M059J (cell line): Measurements from ENCODE around the gene THOC7. TPM values are rescaled to one million over a fixed set of nuclear protein-coding genes. Genes with fewer than 3 reads are reported as not detected.

Experiments
- DNase-seq: peaks from one replicate; pipeline ENCODE4 v3.0.0-alpha.2; 2012; ENCODE audit warnings: low read depth
- total RNA-seq: library from RNA; depleted of rRNA; stranded (reverse); fragments of >200 nt; shearing (Covaris generic); gene quantifications from 2 replicates; pipeline ENCODE4 v1.2.3, GENCODE V29; 2014

The THOC7 gene
- total RNA-seq, 1 experiment from 2014 or later: 61.4 TPM

DNA sequence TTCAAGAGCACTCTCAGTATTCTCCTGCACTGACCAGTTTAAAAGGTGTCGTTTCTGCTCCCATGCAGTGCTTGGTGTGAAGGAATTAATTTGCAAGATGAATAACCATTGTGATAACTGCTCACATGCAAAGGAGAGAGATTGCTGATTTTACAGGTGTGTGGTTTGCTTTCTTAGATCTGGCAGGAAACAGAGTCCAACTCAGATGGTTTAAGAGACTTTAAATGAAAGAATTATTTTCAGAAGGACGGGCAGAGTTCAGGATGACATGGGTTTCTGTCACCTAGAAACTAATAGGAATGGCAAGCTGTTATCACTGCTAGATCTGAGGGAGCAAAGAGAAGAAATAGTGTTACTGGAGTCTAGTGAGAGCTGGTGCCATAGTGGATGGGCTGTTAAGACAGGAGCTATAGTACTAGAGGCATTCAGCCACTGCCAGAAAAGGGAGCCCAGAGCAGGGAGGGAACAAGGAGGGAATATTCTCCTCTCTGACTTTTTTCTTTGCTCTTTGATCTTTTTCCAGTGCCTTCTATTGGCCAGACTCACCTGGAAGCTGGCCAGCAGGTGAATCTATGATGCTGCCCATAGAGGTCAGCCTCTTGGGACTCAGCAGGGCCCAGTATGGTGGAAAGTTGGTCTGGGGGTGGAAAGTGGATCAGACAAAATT, 14.9 kb upstream of the THOC7 start:
- no peak for DNase-seq

DNA sequence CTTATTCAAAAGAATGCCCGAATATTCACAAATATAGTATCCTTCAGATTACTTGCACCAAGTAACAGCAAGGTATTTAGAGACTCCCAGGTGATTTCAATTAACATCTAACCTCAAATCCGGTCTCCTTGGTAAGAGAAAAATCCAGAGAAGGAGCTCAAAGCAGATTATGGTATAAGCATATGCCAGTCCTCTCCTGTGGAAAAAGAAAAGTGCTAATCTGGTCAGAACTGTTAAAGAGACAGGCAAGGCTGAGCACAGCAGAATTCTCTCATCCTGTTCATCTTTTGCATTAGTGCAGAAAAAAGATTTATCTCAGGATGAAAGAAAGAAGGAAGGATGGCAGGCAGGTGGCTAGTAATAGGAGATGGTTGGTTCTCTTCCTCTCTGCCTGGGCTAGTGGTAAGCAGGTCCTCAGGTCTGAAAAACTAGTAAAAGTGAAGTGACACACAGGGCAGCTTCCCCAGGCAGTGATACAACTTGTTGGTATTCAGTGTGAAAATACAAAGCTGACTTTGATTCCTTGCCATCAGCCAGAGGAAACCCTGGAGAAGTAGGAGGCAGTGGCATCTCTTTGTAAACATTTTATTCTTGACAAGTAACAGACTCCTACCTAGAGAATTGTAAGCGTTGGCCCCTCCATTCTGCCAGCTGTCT, 14.3 kb upstream of the THOC7 start:
- DNase-seq: peak; percentile 27

DNA sequence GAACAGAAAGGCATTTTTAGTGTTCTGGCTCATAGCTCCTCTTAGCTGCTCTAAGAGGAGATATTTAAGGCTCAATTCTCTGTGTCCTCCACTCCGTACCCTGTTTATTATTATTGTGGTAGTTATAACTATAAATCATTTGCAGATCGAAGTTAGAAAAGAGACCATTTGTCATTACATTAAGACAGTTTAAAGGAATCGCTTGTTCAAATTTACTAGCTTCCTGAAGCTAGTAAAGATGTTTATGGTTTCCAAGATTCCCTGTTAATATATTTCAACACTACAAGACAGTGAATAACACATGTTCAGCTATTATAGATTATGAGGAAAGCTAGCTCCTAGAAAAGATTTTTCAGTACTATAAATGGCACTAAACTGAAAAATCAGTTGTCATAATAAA, 12.7 kb upstream of the THOC7 start:
- no peak for DNase-seq

DNA sequence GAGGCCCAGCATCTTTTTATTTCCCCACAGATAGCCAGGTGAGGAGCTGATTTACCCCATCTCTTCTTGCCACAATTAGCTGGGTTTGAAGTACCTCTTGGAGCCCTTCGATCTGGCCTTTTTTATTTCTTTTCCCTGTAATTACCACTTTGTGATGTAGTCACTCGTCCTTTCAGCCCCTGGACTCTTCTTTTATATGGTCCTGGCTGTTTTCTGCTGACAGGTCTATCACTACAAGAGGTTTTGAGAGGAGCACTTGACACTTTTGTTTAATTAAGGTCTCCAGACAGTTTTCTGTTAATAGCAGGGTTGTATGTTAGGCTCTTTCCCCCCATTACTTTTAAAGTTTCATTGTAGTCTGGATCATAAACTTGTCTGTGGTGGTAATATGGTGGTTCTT, 11.9 kb upstream of the THOC7 start:
- no peak for DNase-seq

DNA sequence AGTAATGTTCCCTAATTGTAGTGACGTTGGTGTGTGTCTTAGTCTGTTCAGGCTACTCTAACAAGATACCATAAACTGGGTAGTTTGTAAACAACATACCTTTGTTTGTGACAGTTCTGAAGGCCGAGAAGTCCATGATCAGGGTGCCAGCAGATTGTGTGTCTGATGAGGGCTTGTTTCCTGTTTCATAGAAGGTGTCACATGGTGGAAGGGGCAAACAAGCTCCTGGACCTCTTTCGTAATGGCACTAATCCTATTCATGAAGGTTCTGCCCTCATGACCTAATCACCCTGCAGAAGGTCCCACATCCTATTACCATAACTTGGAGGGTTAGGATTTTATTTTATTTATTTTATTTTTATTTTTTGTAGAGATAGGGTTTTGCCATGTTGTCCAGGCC, 11.2 kb upstream of the THOC7 start:
- no peak for DNase-seq

DNA sequence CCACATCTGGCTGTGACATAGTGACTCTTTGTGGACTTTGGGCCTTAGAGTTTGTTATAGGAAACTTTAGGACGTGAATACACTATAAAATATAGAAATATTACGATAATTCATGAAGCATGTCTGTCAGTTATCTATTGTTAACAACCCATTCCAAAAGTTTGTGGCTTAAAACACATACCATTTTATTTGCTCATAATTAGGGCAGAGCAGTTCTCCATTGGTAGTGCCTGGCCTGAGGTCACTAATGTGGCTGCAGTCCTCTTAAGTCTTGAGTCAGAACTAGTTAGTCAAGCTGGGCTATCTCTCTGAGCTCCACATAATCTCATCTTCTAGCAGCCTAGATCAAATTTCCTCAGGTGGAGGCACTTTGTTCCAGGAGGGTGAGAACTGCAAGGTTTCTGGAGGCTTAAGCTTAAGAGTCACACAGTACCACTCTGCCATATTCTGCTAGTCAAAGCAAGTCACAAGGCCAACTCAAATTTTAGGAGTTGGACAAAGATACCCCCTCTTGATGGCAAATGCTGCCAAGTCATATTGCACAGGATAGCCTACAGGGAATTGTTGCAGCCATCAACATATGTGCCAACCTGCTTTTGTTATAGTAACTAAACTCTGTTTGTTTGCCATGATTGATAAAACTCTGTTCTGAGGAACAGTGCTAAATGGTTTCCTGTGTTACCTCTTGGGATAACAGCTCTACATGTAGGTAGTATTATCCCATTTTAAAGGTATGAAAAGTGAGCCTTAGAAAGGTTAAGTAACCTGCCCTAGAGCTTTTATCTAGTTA, 8.7 kb upstream of the THOC7 start:
- DNase-seq: peak; percentile 86

DNA sequence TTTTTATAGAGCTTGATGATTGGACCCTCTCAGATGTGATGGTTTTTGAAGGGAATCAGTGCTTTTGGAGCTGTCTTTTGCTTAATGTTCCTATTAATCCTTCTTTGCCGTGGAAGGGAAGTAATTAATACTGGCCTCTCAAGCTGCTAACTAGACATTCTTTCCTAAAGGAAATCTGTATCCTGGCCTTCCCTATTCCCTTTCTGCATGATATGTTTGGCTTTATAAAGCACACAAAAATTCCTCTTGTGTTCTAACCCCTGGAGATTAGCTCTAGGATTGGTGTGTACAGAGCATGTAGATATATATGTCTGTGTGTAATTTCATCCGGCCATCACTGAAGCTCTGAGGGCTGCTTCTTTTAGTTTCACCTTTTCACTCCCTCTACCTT, 7.0 kb upstream of the THOC7 start:
- DNase-seq: no peak

DNA sequence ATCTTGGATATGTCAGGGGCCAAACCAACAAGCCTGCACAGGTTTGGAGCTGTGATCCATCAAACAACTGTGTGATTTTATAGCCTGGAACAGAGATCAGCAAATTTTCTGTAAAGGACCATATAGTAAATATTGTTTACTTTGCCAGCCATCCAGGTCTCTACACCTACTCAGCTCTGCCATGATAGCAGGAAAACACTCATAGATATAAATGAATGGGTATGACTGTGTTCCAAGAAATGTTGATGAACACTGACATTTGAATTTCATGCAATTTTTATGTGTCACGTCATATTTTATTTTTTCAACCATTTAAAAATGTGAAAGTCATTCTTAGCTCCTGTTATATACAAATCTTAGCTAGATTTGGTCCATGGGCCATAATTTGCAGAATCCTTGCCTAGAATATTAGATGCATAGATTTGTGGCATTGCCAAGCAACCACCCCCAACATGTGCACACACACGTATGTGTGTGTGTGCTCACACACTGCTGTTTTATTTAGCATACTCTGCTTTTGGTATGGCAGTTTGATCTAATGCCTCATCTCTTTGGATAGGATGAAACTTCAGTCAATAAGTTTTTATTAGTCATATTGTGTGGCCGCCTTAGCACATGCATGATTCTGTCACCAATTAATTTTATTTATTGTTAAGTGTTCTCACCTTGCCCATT, 6.5 kb upstream of the THOC7 start:
- no peak for DNase-seq

DNA sequence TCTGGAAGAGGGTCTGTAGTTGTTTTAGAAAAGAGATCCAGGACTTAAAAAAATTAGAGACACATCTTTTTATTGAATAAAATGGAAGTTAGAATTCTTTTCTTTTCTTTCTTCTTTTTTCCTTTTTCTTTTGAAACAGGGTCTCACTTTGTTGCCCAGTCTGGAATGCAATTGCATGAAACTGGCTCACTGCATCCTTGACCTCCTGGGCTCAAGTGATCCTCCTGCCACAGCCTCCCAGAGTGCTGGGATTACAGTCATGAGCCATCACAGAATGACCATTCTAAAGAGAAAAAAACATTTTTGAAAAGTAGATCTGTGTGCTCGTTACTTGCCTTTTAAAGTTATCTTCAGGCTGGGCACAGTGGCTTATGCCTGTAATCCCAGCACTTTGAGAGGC, 3.6 kb upstream of the THOC7 start:
- DNase-seq: no peak

DNA sequence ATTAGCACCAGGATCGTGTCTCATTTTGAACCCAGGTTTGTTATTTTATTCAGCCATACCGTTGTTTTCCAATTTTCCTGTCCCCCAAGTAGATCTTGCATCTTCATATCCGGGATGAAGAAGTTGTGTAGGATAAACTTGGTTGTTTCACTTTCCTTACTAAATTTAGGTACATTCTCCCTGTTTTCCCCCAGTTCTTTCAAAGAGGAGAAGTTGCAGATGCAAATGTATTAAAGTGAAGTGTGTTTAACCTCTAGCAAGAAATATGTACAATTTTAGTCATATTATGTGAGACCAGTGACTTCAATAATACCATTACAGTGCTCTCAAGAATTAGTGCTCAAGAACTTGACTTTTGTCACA, 1.3 kb upstream of the THOC7 start:
- DNase-seq: no peak

DNA sequence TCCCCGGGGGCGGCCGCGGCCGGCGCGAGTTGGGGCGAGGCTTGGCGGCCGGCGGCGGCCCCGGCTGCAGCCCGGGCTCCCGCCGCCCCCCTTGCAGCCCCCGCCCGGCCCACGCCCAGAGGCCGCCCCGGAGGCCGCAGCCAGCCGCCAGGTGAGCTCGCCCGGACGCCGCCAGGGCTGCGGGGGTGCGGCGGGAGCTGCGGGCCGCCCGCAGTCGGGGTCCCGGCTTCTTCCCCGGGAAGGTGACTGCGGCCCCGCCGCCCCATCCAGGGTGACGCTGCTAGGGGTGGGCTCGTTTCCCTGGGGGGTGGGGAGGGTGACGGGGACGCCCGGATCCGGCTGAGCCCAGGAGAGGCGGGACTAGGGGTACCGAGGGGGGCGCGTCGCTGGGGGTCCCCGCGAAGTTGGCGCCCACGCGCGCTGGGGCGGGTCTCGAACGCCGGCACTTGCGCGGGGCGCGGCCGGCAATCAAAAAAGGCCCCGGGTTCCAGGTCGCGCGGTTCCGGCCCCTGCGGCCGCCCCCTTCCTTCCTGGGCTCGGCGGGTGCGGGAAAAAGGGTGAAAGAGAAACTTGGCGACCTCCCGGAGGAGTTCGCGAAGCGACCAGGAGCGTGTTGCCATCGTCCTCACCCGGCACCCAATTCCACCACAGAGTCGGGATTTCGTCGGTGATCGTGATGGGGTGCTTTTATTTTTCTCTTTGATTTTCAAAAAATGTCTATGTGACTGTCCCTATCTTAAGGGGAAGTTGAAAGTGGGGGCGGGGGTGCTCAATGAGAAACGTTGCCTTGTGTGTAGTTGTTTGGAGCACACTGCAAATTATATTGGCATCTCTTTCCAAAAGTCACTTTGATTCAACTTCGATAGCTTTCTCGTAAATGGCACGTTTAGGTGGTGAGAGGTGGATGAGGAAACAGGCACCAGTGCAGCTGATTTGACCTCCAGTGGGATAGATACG, 681 bp upstream of the THOC7 start:
- peak; percentile 15 for DNase-seq

DNA sequence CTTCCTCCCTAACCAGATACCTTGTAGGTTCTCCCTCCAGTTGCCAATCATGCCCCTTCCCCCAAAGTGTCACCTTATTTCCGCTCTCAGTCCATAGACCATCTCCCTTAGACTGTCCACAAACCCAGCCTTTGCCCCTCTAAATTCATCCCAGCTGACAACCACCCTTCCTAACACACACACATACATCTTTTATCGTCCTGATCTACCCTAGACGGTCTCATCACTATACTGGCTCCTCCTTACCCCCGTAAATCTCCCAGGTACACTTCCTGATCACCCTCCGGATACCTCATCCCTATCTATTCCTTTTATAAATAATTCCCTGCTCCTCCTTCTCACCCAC, 828 bp downstream of the THOC7 start:
- DNase-seq: no peak

DNA sequence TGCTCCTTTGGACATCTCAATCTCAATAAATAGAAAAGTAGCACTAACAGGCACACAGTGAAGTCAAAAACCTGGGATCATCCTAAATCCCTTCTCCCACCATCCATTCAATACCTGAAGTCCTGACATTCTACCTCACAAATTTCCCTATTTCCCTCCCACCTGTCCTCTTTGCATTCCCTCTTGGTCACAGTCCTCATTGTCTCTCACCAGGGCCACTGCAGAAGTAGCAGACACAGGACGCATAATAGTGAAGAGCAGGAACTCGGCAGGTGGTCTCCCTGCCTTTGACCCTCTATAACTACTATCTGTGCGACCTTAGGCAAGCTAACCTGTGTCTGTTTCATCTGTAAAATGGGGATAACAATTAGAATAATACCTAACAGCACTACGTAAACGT, 2.3 kb downstream of the THOC7 start:
- no peak for DNase-seq

DNA sequence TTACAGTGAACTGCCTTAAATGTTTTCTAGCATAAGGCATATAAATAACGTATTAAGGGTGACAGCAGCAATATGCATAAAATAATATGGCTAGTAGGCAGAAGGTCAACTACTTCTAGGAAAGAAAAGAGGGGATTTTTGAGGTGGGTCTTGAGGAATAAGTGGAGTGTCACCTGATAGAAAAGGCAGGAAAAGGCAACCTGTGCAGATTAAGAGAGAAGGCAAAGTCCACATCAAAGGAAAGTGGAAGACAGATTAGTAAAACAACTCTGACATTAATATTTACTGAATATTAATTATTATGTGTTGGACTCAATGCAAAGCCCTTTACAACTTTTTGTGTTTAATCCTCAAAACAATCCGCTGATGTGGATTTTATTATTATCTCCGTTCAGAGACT, 2.8 kb downstream of the THOC7 start:
- DNase-seq: no peak

DNA sequence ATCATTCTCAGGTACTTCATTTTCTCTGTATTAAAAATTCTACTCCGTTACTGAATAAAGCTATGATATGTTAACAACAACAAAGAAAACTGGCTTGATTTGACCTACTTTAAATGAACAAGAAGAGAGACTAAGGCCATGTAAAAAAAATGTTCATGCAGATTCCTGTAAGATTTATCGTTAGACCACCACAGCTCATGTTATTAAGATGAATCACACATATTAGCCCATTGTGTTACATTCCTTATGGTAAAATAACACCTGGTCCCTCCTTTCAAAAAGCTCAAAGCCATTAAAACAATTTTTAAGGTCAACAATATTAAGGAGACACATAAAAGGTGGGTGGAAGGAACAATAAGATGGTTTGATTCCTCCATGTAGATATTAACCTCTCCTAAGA, 6.3 kb downstream of the THOC7 start:
- DNase-seq: peak; percentile 17

DNA sequence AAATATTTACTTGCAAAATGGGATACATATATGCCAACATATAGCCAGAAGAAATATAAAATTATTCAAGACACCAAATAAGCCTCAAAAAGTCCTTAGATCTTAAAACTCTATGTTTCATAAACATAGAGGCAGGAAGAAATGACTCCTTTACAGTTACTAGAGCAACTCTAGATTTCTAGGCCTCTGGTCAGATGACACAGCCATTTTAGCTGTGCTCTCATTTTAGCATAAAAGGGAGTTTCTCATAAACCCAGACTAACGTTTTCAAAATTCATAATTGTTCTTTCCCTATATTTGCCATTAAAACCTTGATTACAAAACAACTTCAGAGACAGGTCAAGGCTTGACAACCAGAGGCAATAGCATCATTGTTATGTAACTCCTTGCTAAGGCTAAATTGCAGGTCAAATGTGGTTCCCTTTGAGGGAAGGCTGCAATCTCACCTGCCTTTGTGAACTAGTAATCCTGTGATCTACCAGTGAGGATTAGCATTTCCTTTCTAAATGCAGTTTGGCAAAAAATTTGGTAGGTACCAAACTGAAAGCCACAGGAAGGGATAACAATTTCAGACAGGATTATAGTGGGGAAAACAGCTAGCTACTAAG, 8.2 kb downstream of the THOC7 start:
- DNase-seq: no peak

DNA sequence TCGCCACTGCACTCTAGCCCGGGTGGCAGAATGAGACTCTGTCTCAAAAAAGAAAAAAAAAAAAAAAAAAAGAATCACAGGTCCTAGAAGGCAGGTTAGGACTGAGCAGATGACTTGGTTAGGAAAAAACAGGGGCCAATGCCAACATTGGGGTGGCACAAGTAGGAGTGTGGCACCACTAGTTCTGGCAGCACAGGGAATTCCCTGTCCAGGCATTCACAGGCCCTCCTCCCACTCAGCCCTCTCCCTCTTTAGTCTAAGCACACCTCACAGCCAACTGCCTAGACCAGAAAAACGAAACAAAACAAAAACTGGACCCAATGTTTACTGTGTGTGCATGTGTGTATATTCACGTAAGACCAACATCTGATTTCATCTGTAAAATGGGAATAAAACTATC, 10.5 kb downstream of the THOC7 start:
- no peak for DNase-seq

DNA sequence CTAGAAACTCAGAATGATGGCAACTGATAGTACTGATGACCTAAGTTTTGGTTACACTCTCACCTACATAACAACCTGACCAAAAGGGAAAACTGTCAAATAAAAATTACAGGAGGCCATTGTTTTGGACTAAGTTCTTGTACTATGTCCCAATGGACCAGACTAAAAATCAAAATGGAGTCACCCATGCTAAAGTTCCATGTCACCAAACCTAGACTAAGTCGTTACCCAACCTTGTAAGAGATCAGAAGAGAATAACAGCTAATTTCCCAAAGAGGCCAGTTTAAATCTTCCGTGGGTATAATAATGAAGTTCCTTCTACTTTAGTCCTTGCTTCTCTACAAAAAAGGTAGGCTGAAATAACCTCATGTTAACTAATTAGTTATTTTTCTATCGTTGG, 12.3 kb downstream of the THOC7 start:
- DNase-seq: no peak

DNA sequence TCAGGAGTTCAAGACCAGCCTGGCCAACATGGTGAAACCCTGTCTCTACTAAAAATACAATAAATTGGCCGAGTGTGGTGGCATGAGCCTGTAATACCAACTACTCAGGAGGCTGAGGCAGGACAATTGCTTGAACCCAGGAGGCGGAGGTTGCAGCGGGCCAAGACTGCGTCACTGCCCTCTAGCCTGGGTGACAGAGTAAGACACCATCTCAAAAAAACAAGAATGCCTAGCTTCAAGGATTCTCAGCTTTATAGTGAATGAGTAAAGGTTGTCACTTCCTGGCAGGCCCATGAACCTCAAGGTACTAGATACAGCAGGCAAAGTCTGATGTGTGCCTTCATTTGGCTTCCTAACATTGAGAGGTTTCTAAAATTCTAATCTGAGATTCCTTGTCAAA, 14.4 kb downstream of the THOC7 start:
- no peak for DNase-seq

DNA sequence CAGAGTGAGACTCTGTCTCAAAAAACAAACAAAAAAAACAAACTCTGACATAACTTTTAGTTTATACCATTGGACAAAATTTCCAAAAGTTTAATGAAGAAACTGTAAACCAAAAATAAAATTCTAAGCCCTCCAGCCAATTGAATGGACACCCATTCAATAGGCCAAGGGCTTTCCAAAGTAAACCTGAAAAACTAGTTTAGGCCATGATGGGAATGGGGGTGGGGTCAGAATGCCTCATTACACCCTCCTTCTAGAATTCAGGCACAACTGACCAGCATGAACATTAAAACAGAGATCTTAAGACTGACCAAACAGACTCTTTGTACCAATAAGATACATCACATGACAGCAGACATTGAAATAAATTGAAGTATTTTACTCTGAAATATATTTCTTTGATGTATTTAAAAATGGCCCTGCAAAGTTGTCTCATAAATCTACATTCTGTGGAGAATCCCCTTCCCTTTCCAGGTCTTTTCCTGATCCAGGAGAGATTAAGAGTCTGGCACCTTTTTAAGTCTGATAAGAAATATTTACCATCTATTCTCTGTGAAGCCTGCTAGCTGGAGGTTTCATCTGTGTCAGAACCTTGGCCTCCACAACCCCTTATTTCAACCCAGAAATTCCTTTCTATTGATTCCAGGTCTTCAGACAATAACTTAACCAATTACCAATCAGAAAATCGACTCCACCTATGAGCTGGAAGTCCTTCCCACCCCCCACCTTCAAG, 15.7 kb downstream of the THOC7 start:
- no peak for DNase-seq
